Measurements from ENCODE around the gene CNGA2.

CNGA2 gene

DNA sequence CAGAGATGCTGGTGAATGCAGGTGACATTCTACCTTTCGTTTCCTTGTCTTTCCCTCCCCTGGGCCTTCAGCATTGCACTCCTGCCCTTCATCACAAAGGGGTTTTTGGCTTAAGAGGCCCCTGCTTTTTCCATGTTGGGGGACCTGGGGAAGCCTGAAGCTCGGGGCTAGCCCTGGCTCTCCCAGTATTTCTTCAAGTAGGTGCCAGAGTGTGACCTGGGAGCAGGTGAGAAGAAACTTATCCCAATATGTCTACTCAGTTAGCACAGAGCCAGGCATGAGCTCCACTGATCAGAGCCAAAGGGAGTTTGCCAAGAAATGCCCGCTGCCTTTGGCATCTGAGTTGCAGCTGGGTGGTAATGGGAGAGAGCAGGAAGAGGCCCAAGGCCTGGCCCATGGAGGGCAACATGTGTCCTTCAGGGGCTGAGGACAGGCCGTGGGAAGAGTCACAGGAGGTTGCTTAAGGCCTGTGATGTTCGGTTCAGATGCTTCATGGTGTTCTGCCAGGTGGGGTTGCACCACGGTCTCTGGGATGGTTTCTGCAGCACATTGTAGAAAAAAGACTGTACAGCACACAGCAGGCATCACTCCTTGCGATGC, 31.7 kb upstream of the CNGA2 start:
- ATAC-seq: no peak
- no peak overlapping the region for H3K27ac Mint-ChIP-seq
- H3K27me3 Mint-ChIP-seq: peaks cover under 1% of the 10 kb centered on the region

DNA sequence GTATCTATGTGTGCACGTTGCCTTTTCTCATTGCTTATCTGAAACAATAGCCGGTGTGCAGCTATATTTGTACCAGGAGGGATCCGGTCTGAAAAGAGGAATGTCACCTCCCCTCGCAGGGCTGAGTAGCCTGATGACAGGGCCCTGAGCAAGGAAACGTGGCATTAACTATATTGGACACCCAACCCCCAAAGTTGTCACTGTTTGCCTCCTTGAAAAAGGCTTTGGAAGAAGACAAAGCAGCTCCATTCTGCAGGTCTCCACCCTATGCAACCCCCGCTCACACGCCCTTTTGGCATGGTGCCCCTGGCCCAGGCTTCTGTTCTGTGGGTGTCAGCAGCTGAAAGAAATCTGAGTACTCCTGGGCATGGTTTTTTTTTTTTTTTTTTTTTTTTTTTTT, 31.1 kb upstream of the CNGA2 start:
- Mint-ChIP-seq H3K4me1 (no peaks in the 10 kb centered on the region), H3K9me3 (no peaks in the 10 kb centered on the region), H3K27ac (no peak overlapping the region), H3K27me3 (no peaks in the 10 kb centered on the region), H3K4me3 (no peak overlapping the region)
- no peak for ATAC-seq
- DNase-seq: no peak

More for the DNA sequence above, 31.7 kb upstream of the CNGA2 start:
- H3K4me3 Mint-ChIP-seq: no peak overlapping the region
- H3K4me1 Mint-ChIP-seq: no peaks in the 10 kb centered on the region
- DNase-seq: no peak
- no peaks in the 10 kb centered on the region for H3K9me3 Mint-ChIP-seq

DNA sequence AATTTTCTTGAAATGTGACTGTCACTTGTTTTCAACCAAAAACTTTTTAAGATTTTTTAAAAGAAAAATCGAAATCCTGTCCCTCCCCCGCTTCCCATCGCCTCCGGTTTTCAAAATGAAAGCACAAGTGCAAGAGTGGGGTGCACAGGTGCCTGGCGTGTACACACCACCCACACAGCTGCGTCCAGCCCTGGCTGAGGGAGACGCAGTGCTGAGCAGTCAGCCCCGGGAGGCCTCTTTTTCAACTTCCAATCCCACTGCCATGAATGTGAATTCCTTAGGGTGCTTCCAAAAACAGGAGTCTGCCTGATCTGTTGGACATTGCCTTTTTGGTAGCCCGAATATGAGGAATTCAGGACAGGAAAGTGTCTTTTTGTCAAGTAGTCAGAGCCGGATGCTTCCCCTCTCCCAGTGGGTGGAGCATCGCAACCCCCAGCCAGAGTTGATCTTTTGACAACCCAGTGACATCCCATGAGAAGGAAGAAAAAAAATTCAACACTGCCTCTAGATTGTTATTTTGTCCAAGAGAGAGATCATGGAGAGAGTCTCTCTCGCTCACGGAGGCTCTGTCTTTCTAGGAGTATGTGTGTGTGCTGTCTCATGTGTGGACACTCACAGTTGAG, 30.4 kb upstream of the CNGA2 start:
- no peak for ATAC-seq
- DNase-seq: no peak
- Mint-ChIP-seq H3K27me3 (no peaks in the 10 kb centered on the region), H3K9me3 (no peaks in the 10 kb centered on the region), H3K27ac (no peak overlapping the region), H3K4me3 (no peak overlapping the region), H3K4me1 (no peaks in the 10 kb centered on the region)

DNA sequence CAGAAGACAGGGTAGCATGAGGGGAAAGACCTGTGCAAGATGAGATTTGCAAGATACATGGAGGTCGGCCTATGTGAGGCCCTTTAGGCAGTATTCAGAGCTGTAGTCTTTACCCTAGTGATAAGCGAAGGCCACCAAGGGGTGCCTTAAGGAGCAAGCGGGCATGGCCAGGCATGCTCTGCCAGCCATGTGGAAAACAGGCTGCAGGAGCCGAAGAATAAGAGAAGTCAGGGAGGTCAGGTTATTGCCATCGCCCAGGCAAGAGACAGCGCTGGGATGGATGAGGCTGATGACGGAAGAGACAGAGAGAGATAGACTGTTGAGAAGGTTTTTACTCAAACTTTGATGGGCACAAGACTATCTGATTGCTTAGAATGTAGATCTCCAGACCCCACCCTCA, 25.7 kb upstream of the CNGA2 start:
- Mint-ChIP-seq H3K4me1 (no peaks in the 10 kb centered on the region), H3K4me3 (no peak overlapping the region), H3K9me3 (no peaks in the 10 kb centered on the region), H3K27ac (no peak overlapping the region), H3K27me3 (no peaks in the 10 kb centered on the region)
- ATAC-seq (no peak), DNase-seq (no peak)

DNA sequence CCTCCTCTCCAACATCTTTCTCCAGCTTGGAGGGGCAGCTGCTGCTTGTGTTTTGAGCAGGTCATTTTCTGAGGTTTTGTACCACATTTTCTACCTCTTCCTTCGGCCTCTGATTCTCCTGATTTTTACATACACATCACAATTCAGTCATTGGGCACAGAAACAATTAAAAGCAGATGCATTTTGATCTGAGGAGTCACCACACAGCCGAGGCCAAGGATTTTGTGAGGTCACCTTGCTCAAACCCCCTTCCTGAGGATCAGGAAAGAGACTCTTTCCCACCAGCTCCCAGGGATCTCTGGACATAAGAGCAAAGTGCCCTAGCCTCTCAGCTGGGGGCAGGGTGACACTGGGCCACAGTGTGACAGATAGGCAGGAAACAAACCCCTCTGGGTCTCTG, 24.1 kb upstream of the CNGA2 start:
- no peak for DNase-seq
- ATAC-seq: no peak
- H3K27me3 Mint-ChIP-seq: no peaks in the 10 kb centered on the region
- no peaks in the 10 kb centered on the region for H3K9me3 Mint-ChIP-seq
- H3K4me3 Mint-ChIP-seq: no peak overlapping the region
- H3K4me1 Mint-ChIP-seq: no peaks in the 10 kb centered on the region
- no peak overlapping the region for H3K27ac Mint-ChIP-seq

DNA sequence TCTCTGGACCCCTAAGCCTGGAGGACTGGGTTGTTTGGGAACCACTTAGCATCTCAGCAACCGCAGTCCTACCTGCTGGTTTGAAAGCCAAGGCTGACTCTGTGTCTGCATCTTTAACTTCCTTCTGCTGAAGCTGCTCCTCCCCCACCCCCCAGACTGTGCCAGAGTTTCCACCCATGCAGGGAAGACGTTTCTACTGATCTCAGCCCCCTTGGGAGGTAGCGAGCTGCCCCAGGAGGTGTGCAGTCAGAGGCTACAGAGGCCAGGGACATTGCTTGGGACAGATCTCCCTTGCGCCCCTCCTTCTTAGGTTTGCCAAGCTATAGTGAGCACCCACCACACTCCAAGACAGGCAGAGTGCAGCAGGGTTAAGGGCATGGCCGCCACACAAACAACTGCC, 23.4 kb upstream of the CNGA2 start:
- no peak for ATAC-seq

DNA sequence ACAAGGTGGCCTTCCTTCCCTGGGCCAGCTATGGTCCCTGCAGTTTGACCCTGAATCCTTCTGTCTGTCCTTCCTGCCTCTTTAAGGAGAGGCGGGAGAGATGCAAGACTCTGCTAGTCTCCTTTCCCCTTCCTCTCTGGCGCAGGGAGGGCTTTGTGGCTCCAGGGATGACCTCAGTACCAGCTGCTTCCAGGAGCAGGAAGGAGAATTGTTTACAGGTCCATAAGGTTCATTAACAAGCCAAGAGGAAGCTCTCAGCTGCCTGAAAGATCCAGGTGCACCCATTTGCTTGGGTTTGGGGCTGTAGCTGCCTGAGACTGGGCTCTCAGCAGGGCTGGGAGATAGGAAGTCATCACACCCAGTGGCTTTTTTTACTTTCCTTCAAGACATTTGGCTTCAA, 22.8 kb upstream of the CNGA2 start:
- ATAC-seq (no peak), DNase-seq (no peak)
- Mint-ChIP-seq H3K27me3 (peaks cover 5% of the 10 kb centered on the region), H3K9me3 (no peaks in the 10 kb centered on the region), H3K4me3 (no peak overlapping the region), H3K27ac (no peak overlapping the region), H3K4me1 (no peaks in the 10 kb centered on the region)

More for the DNA sequence above, 23.4 kb upstream of the CNGA2 start:
- no peaks in the 10 kb centered on the region for H3K27me3 Mint-ChIP-seq
- H3K4me1 Mint-ChIP-seq: no peaks in the 10 kb centered on the region
- H3K27ac Mint-ChIP-seq: no peak overlapping the region
- no peak overlapping the region for H3K4me3 Mint-ChIP-seq
- DNase-seq: no peak
- no peaks in the 10 kb centered on the region for H3K9me3 Mint-ChIP-seq

DNA sequence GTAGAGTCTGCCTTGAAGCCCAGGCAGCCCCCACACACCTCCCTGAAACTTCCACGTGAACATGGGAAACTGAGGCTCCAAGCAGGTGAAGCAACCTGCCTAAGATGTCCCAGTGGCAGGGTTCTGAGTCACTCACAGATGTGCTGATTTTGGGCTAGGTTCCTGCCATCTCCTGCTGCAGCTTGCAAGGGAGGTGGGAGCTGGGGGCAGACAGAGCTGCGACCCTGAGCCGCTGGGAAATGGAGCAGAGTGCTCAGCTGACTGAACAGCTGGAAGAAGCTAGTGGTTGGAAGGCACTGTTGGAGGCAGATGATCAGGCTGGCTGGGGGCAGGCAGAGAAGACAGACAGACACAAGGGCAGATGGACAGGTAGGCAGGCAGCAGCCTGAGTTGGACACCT, 22.3 kb upstream of the CNGA2 start:
- Mint-ChIP-seq H3K27me3 (peaks cover 10% of the 10 kb centered on the region), H3K9me3 (no peaks in the 10 kb centered on the region), H3K27ac (no peak overlapping the region), H3K4me1 (no peaks in the 10 kb centered on the region), H3K4me3 (no peak overlapping the region)
- DNase-seq (no peak), ATAC-seq (no peak)

DNA sequence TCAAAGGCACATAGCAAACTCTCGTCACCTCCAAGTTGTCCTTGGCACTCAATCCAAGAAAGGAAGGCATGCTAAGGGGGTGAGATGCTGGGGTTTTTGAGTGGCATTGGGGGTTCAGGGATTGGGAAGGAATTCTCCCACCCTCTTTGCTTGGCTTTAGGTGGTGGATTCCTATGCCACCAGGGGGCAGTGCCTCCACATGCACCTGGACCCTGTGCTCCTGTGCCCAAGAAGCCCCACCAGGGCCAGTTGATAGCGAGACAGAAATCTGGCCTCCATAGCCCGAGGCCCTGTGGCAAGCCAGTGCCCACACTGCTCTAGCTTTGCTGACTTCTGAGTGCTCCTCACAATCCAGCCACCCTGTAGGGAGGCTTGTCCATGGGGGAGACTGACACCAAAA, 20.7 kb upstream of the CNGA2 start:
- H3K27me3 Mint-ChIP-seq: peaks cover 10% of the 10 kb centered on the region
- H3K4me3 Mint-ChIP-seq: no peak overlapping the region
- ATAC-seq (no peak), DNase-seq (peak in 1 of 2 donors; percentile 8)
- no peaks in the 10 kb centered on the region for H3K4me1 Mint-ChIP-seq
- H3K9me3 Mint-ChIP-seq: no peaks in the 10 kb centered on the region
- no peak overlapping the region for H3K27ac Mint-ChIP-seq

DNA sequence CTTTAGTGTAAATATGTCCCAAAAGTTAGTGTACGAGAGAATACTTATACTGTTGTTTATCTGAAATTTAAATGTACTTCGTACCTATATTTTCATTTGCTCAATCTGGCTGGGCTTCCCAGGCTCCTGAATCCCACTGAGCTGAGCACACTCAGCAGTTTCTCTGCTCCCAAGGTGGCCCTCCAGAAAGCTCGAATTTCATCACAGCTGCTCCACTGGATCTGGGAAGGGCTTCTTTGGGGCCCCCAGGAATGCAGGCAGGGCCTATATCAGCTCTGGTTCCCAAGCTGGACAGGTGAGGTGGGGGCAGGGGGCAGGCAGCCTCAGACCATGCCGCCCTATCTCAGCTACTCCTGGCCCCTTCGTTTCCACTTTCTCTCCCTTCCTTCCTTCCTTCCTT, 20.2 kb upstream of the CNGA2 start:
- Mint-ChIP-seq H3K9me3 (no peaks in the 10 kb centered on the region), H3K27ac (no peak overlapping the region), H3K27me3 (peaks cover 10% of the 10 kb centered on the region), H3K4me3 (no peak overlapping the region), H3K4me1 (no peaks in the 10 kb centered on the region)
- DNase-seq: no peak
- ATAC-seq: no peak

DNA sequence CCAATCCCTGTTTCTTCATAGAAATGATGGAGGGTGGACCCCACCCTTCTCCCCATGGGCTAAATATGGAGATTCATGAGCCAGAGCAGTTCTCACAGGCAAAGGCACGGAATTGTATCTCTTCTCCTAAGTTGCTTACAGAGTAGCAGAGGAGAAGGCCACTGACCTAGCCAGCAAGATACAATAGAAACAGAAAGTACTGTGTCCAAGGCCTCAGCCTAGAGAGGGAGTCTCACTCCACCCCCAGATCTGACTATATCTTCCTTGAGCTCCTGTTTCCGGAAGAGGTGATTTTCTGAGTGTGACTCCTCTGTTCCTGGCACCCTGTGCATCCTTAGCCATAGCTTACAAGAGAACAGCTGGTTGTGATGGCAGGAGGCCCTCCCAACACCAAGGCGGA, 18.8 kb upstream of the CNGA2 start, which contains the start of gene FATE1:
FATE1 (plus strand) TSS at position 284 of the 400 bp plus-strand sequence; CDS start at position 369, 85 bp downstream.
- H3K9me3 Mint-ChIP-seq: no peaks in the 10 kb centered on the region
- H3K27ac Mint-ChIP-seq: no peak within 1 kb of the TSS
- DNase-seq (no peak), ATAC-seq (no peak)
- no peak within 1 kb of the TSS for H3K4me3 Mint-ChIP-seq
- peaks cover 10% of the 10 kb centered on the region for H3K27me3 Mint-ChIP-seq
- no peaks in the 10 kb centered on the region for H3K4me1 Mint-ChIP-seq

DNA sequence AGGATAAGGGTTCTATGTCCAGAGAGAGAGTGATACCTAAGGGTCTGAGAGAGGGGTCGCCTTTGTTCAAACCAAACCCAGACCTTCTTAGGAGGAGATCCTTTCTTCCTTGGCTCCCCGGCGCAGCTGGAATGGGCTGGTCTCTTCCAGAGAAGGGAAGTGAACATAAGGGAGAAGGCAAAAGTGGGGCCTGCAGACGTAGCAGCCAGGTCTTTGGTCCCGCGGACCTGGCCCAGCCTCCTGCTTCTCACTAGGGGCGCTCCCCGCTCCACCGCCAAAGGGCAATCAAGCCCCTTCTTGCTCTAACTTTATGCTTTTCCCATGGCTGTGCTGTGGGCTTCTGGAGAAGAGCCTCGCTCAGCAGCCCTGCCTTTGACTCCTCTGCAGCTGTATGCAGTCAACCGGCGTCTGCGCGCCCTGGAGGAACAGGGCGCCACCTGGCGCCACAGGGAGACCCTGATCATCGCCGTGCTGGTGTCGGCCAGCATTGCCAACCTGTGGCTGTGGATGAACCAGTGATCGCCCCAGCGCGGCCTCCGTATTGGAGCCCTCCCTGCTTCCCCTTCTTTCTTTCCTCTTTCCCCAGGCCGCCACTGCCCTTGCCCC, 12.2 kb upstream of the CNGA2 start:
- Mint-ChIP-seq H3K27ac (no peak overlapping the region), H3K27me3 (no peaks in the 10 kb centered on the region), H3K9me3 (no peaks in the 10 kb centered on the region), H3K4me1 (no peaks in the 10 kb centered on the region), H3K4me3 (no peak overlapping the region)
- DNase-seq (no peak), ATAC-seq (peak; percentile 33)

DNA sequence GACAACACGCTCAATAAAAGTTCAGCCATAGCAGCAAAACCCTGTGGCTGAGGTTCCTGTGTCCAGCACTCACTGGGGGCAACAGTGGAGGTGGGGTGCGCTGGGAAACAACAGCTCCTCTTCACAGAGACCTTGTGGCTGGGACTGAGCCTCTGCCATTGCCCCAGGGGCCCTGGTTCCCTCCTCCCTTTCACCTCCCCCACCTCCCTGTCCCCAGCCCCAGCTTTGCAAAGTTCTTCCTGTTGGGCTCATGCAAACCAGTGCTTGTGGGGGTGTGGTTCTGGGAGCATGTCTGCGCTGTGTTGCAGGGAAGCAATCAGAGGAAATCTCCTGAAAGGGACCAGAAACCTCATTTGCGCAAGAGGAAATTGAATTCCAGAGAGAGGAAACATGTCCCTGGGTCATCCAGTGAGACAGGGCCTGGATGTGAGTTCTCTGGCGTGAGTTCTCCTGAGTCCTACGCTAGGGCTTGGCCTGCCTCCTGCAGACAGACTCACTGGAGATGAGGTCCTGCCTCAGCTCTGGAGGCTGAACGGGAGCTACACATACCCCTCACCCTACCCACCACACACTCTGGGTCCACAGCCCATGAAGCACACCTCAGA, 11.3 kb upstream of the CNGA2 start:
- ATAC-seq (no peak), DNase-seq (no peak)
- no peaks in the 10 kb centered on the region for H3K9me3 Mint-ChIP-seq
- H3K4me1 Mint-ChIP-seq: no peaks in the 10 kb centered on the region
- no peak overlapping the region for H3K27ac Mint-ChIP-seq
- H3K4me3 Mint-ChIP-seq: no peak overlapping the region
- H3K27me3 Mint-ChIP-seq: no peaks in the 10 kb centered on the region

DNA sequence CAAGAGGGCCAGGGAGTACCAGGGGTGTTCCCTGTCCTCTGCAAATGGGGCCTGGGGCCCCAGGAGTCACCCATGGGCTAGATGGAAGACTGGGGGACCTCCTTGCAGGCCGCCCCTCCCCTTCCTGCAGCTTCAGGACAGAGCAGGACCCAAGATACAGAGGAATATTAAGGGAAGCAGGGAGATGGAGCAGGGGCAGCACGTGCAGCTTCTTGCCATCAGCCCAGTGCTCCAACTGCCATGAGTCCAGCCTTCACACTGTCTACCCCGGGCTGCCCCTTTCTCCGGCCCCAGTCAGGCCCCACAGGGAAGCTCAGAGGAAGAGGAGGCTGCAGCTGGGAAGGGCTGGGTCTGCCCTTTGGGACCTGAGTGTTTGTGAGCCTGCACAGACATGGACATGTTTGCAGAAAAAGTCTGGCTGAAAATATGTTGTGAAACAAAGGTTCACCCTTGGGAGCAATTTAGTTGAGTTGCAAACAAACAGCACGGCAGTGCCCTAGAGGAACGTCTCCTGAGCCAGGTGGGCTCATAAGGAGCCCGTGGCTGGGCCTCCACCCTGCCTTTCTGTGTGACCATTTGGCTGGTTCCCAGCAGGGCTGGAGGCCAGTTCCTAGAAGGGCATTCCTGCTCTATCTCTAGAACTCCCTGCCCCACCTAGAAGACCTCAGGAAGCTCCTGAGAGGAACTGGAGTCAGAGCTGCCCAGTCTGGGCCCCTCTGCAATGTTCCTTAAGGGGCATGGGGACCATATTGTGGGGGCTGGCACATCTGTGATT, 9.8 kb upstream of the CNGA2 start:
- no peaks in the 10 kb centered on the region for H3K9me3 Mint-ChIP-seq
- no peak overlapping the region for H3K4me3 Mint-ChIP-seq
- no peak overlapping the region for H3K27ac Mint-ChIP-seq
- ATAC-seq: no peak
- no peaks in the 10 kb centered on the region for H3K4me1 Mint-ChIP-seq
- H3K27me3 Mint-ChIP-seq: no peaks in the 10 kb centered on the region
- DNase-seq: no peak

DNA sequence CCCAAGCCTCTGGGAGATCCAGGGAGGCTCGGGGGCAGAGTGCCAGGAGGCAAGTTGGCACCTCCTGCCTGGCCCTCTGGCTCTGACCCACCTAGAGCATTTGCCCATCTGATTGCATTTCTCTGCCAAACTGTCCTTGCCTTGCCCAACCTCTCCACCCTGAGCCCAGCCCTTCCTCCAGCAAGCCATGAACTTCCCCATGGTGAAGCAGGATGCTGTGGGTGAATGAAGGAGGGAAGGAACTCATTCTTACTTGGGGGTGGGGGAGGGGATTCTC, 9.3 kb upstream of the CNGA2 start:
- H3K9me3 Mint-ChIP-seq: no peaks in the 10 kb centered on the region
- H3K27me3 Mint-ChIP-seq: no peaks in the 10 kb centered on the region
- no peak overlapping the region for H3K27ac Mint-ChIP-seq
- ATAC-seq (no peak), DNase-seq (no peak)
- H3K4me3 Mint-ChIP-seq: no peak overlapping the region
- H3K4me1 Mint-ChIP-seq: no peaks in the 10 kb centered on the region

DNA sequence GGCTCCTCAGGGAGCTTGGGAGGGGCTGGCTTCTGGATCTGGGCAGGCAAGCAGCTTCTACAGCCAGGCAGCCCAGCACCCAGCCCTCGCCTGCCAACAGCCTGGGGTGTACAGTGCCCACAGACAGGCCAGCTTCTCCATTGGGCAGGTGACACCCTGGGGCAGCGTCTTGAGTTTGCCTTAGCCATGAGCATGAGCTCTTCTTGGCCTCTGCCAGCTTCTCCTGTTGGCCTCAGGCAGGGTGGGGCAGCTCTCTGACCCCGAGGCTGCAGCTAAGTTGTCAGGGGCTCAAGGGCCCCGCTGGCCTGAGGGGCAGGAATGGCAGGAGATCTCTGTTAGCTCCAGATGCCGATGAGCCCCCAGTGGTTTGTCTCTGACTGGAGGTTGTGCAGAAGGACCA, 7.8 kb upstream of the CNGA2 start:
- no peak for DNase-seq
- Mint-ChIP-seq H3K27me3 (no peaks in the 10 kb centered on the region), H3K9me3 (no peaks in the 10 kb centered on the region)

More for the DNA sequence above, 7.8 kb upstream of the CNGA2 start:
- Mint-ChIP-seq H3K4me3 (no peak overlapping the region), H3K27ac (no peak overlapping the region), H3K4me1 (no peaks in the 10 kb centered on the region)
- no peak for ATAC-seq

All from stimulated activated naive CD8-positive, alpha-beta T cell treated with anti-CD3 and anti-CD28 coated beads, Interleukin-15, amount 100 ng/mL, for 72 hours (primary cell).